Measurements from ENCODE around the gene PDZD2. TPM values are rescaled to one million over a fixed set of nuclear protein-coding genes. Genes with fewer than 3 reads are reported as not detected.

The PDZD2 gene
- total and polyA plus RNA-seq, 4 donors: 2.8 to 18.0 (median 5.3) TPM

- intact Hi-C loops (cut with DNase I): no loop called here
- Histone ChIP-seq H3K27me3 (ENCODE audit: control insufficient read depth in 1 of 2, insufficient read depth in 2 of 2, low read length in 1 of 2) (no peaks in the 10 kb centered on the region), H3K36me3 (ENCODE audit: control insufficient read depth in 1 of 2, insufficient read depth in 2 of 2, low read length in 1 of 2) (no peaks in the 10 kb centered on the region), H3K9me3 (ENCODE audit: control insufficient read depth, low read length) (peaks cover 3% of the 10 kb centered on the region), H3K27ac (ENCODE audit: low read depth in 1 of 2, low read length in 2 of 2) (no peak overlapping the region), H3K4me3 (ENCODE audit: low read length in 2 of 2) (no peak overlapping the region), H3K4me1 (ENCODE audit: control insufficient read depth in 1 of 2, insufficient read depth in 2 of 2, low read length in 2 of 2) (no peaks in the 10 kb centered on the region)
- ATAC-seq (ENCODE audit: low FRiP score) (no peak), DNase-seq (no peak)
- WGBS, 2 donors: 62 to 66% methylated on average over 4 of the region's 4 CpGs
Observed at GRCh38 chr5:31832966-31833365, 194.0 kb downstream of the PDZD2 start.

- H3K36me3 ChIP-seq (ENCODE audit: control insufficient read depth in 1 of 2, insufficient read depth in 2 of 2, low read length in 1 of 2): no peaks in the 10 kb centered on the region
- no peaks in the 10 kb centered on the region for H3K4me1 ChIP-seq (ENCODE audit: control insufficient read depth in 1 of 2, insufficient read depth in 2 of 2, low read length in 2 of 2)
- no peak overlapping the region for H3K4me3 ChIP-seq (ENCODE audit: low read length in 2 of 2)
- DNase-seq (no peak), ATAC-seq (ENCODE audit: low FRiP score) (no peak)
- intact Hi-C loops (cut with DNase I): no loop called here
- no peaks in the 10 kb centered on the region for H3K27me3 ChIP-seq (ENCODE audit: control insufficient read depth in 1 of 2, insufficient read depth in 2 of 2, low read length in 1 of 2)
- H3K9me3 ChIP-seq (ENCODE audit: control insufficient read depth, low read length): no peaks in the 10 kb centered on the region
- 40 to 73% methylated on average over 2 of the region's 2 CpGs for WGBS, 2 donors
- no peak overlapping the region for H3K27ac ChIP-seq (ENCODE audit: low read depth in 1 of 2, low read length in 2 of 2)
Observed at GRCh38 chr5:31833710-31834109, 194.8 kb downstream of the PDZD2 start.

GRCh38 chr5:31844622-31845345, 205.9 kb downstream of the PDZD2 start:
- Histone ChIP-seq H3K27me3 (ENCODE audit: control insufficient read depth in 1 of 2, insufficient read depth in 2 of 2, low read length in 1 of 2) (no peaks in the 10 kb centered on the region), H3K4me1 (ENCODE audit: control insufficient read depth in 1 of 2, insufficient read depth in 2 of 2, low read length in 2 of 2) (no peaks in the 10 kb centered on the region), H3K4me3 (ENCODE audit: low read length in 2 of 2) (no peak overlapping the region), H3K27ac (ENCODE audit: low read depth in 1 of 2, low read length in 2 of 2) (no peak overlapping the region), H3K36me3 (ENCODE audit: control insufficient read depth in 1 of 2, insufficient read depth in 2 of 2, low read length in 1 of 2) (no peaks in the 10 kb centered on the region), H3K9me3 (ENCODE audit: control insufficient read depth, low read length) (no peaks in the 10 kb centered on the region)
- DNase-seq (no peak), ATAC-seq (ENCODE audit: low FRiP score) (no peak)
- 77 to 80% methylated on average over 10 of the region's 10 CpGs for WGBS, 2 donors
- intact Hi-C loops (cut with DNase I): no loop called here

- Histone ChIP-seq H3K4me1 (ENCODE audit: control insufficient read depth in 1 of 2, insufficient read depth in 2 of 2, low read length in 2 of 2) (no peaks in the 10 kb centered on the region), H3K4me3 (ENCODE audit: low read length in 2 of 2) (no peak overlapping the region), H3K9me3 (ENCODE audit: control insufficient read depth, low read length) (no peaks in the 10 kb centered on the region), H3K27me3 (ENCODE audit: control insufficient read depth in 1 of 2, insufficient read depth in 2 of 2, low read length in 1 of 2) (no peaks in the 10 kb centered on the region), H3K36me3 (ENCODE audit: control insufficient read depth in 1 of 2, insufficient read depth in 2 of 2, low read length in 1 of 2) (no peaks in the 10 kb centered on the region), H3K27ac (ENCODE audit: low read depth in 1 of 2, low read length in 2 of 2) (no peak overlapping the region)
- intact Hi-C loops (cut with DNase I): no loop called here
- ATAC-seq (ENCODE audit: low FRiP score) (no peak), DNase-seq (no peak)
- WGBS, 2 donors: 71 to 78% methylated on average over 3 of the region's 3 CpGs
Observed at GRCh38 chr5:31845361-31845760, 206.4 kb downstream of the PDZD2 start.

- Histone ChIP-seq H3K9me3 (ENCODE audit: control insufficient read depth, low read length) (no peaks in the 10 kb centered on the region), H3K4me3 (ENCODE audit: low read length in 2 of 2) (no peak overlapping the region), H3K27ac (ENCODE audit: low read depth in 1 of 2, low read length in 2 of 2) (no peak overlapping the region), H3K36me3 (ENCODE audit: control insufficient read depth in 1 of 2, insufficient read depth in 2 of 2, low read length in 1 of 2) (no peaks in the 10 kb centered on the region), H3K4me1 (ENCODE audit: control insufficient read depth in 1 of 2, insufficient read depth in 2 of 2, low read length in 2 of 2) (no peaks in the 10 kb centered on the region), H3K27me3 (ENCODE audit: control insufficient read depth in 1 of 2, insufficient read depth in 2 of 2, low read length in 1 of 2) (no peaks in the 10 kb centered on the region)
- DNase-seq (no peak), ATAC-seq (ENCODE audit: low FRiP score) (no peak)
- WGBS, 2 donors: 77 to 80% methylated on average over 1 of the region's 1 CpG
- intact Hi-C loops (cut with DNase I): no loop called here
Observed at GRCh38 chr5:31846934-31847333, 208.0 kb downstream of the PDZD2 start.

GRCh38 chr5:31847354-31847753, 208.4 kb downstream of the PDZD2 start:
- no peak overlapping the region for H3K4me3 ChIP-seq (ENCODE audit: low read length in 2 of 2)
- 76 to 82% methylated on average over 7 of the region's 7 CpGs for WGBS, 2 donors
- no peaks in the 10 kb centered on the region for H3K9me3 ChIP-seq (ENCODE audit: control insufficient read depth, low read length)
- H3K4me1 ChIP-seq (ENCODE audit: control insufficient read depth in 1 of 2, insufficient read depth in 2 of 2, low read length in 2 of 2): no peaks in the 10 kb centered on the region
- DNase-seq: no peak
- no peak overlapping the region for H3K27ac ChIP-seq (ENCODE audit: low read depth in 1 of 2, low read length in 2 of 2)
- ATAC-seq (ENCODE audit: low FRiP score): no peak
- H3K36me3 ChIP-seq (ENCODE audit: control insufficient read depth in 1 of 2, insufficient read depth in 2 of 2, low read length in 1 of 2): no peaks in the 10 kb centered on the region
- H3K27me3 ChIP-seq (ENCODE audit: control insufficient read depth in 1 of 2, insufficient read depth in 2 of 2, low read length in 1 of 2): no peaks in the 10 kb centered on the region
- intact Hi-C loops (cut with DNase I): no loop called here

- no peaks in the 10 kb centered on the region for H3K9me3 ChIP-seq (ENCODE audit: control insufficient read depth, low read length)
- no peak for DNase-seq
- H3K27ac ChIP-seq (ENCODE audit: low read depth in 1 of 2, low read length in 2 of 2): no peak overlapping the region
- no peak for ATAC-seq (ENCODE audit: low FRiP score)
- no peak overlapping the region for H3K4me3 ChIP-seq (ENCODE audit: low read length in 2 of 2)
- intact Hi-C loops (cut with DNase I): no loop called here
- H3K27me3 ChIP-seq (ENCODE audit: control insufficient read depth in 1 of 2, insufficient read depth in 2 of 2, low read length in 1 of 2): no peaks in the 10 kb centered on the region
- H3K4me1 ChIP-seq (ENCODE audit: control insufficient read depth in 1 of 2, insufficient read depth in 2 of 2, low read length in 2 of 2): no peaks in the 10 kb centered on the region
- WGBS, 2 donors: 71 to 79% methylated on average over 4 of the region's 4 CpGs
- H3K36me3 ChIP-seq (ENCODE audit: control insufficient read depth in 1 of 2, insufficient read depth in 2 of 2, low read length in 1 of 2): no peaks in the 10 kb centered on the region
Observed at GRCh38 chr5:31850981-31851689, 212.2 kb downstream of the PDZD2 start.

GRCh38 chr5:31853398-31854135, 214.6 kb downstream of the PDZD2 start:
- intact Hi-C loops (cut with DNase I): no loop called here
- no peaks in the 10 kb centered on the region for H3K27me3 ChIP-seq (ENCODE audit: control insufficient read depth in 1 of 2, insufficient read depth in 2 of 2, low read length in 1 of 2)
- no peak overlapping the region for H3K27ac ChIP-seq (ENCODE audit: low read depth in 1 of 2, low read length in 2 of 2)
- WGBS, 2 donors: 79% methylated on average over 8 of the region's 8 CpGs
- H3K36me3 ChIP-seq (ENCODE audit: control insufficient read depth in 1 of 2, insufficient read depth in 2 of 2, low read length in 1 of 2): no peaks in the 10 kb centered on the region
- H3K4me1 ChIP-seq (ENCODE audit: control insufficient read depth in 1 of 2, insufficient read depth in 2 of 2, low read length in 2 of 2): no peaks in the 10 kb centered on the region
- no peaks in the 10 kb centered on the region for H3K9me3 ChIP-seq (ENCODE audit: control insufficient read depth, low read length)
- H3K4me3 ChIP-seq (ENCODE audit: low read length in 2 of 2): no peak overlapping the region
- DNase-seq: no peak
- no peak for ATAC-seq (ENCODE audit: low FRiP score)

All from aorta (tissue), 5 donors.